Erythroblast (primary cell): ENCODE data around the gene CEP126.

Experiments
- GATA1 ChIP-seq: IDR thresholded peaks from 2 replicates; pipeline ENCODE4 v1.6.1; 2011; ENCODE audit warnings: low read depth, mild to moderate bottlenecking, control low read depth, low read length, moderate library complexity
- POLR2A ChIP-seq: IDR thresholded peaks from 2 replicates; pipeline ENCODE4 v1.6.1; 2011; ENCODE audit warnings: mild to moderate bottlenecking, low read length

DNA sequence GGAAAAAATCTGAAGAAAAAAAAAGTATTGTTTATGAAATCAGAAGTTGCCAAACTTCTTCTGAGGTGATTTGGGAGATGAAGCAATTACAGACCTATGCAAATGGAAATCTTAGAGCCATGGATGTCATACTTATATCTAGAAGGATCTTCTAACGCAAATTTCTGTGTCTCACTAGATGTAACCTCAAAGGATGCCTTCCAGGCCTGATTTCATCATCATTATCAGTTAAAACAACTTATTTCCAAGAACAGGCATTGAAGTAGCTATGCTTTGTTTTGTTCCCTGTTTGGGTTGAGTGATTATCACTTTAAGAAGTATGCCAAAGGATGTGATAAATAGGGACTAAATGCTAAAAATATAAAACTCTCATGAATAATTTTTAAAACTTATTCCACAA, 45.4 kb downstream of the CEP126 start:
- no peak for TF ChIP-seq POLR2A
- no peak for TF ChIP-seq GATA1
